H1 (cell line): ENCODE results near the gene COG7. TPM values are rescaled to one million over a fixed set of nuclear protein-coding genes. Genes with fewer than 3 reads are reported as not detected.

Experiments
- CTCF ChIA-PET: fragments of 300-600 bp; sonication (Branson Sonifier 250); formaldehyde crosslinking; loops from one replicate; lab custom pipeline; 2021; ENCODE audit not compliant: partially characterized antibody; lab: Charles Lee
- POLR2A ChIA-PET: fragments of 300-600 bp; sonication (Branson Sonifier 250); formaldehyde crosslinking; loops from one replicate; lab custom pipeline; 2021; ENCODE audit warnings: inconsistent platforms; ENCODE audit not compliant: partially characterized antibody; lab: Charles Lee
- DNase-seq, 2 experiments: peaks; one replicate each; pipeline versions ENCODE4 v3.0.0 to v3.0.0-alpha.2; 2010 to 2022; ENCODE audit warnings: low spot score in 2 of 2, low read depth in 1 of 2, mixed read lengths in 1 of 2
- FAIRE-seq: peaks from 2 replicates; lab custom pipeline; 2011; peaks lifted over from hg19 to GRCh38; lab: Jason Lieb, UNC
- H2AFZ ChIP-seq: 2 replicates; pipeline ENCODE4 v1.8.1; 2012; ENCODE audit warnings: low read length, inconsistent platforms
- H2AK5ac ChIP-seq: 2 replicates; pipeline ENCODE4 v1.6.1; 2013; ENCODE audit warnings: low read depth, low read length
- H2BK120ac ChIP-seq: replicated peaks from 2 replicates; pipeline ENCODE3; 2013; ENCODE audit warnings: low read depth, low read length, inconsistent platforms
- H2BK12ac ChIP-seq: 2 replicates; pipeline ENCODE4 v1.6.1; 2013; ENCODE audit warnings: low read depth, low read length
- H2BK15ac ChIP-seq: 2 replicates; pipeline ENCODE4 v1.6.1; 2013; ENCODE audit warnings: low read length
- H2BK20ac ChIP-seq: 2 replicates; pipeline ENCODE4 v1.6.1; 2013; ENCODE audit warnings: low read length
- H2BK5ac ChIP-seq: 2 replicates; pipeline ENCODE4 v1.6.1; 2013; ENCODE audit warnings: low read depth, low read length
- H3K14ac ChIP-seq: 2 replicates; pipeline ENCODE4 v1.6.1; 2013; ENCODE audit warnings: inconsistent platforms; ENCODE audit not compliant: insufficient read length
- H3K18ac ChIP-seq: 2 replicates; pipeline ENCODE4 v1.6.1; 2013; ENCODE audit warnings: low read length; ENCODE audit errors: extremely low read depth
- H3K23ac ChIP-seq: 2 replicates; pipeline ENCODE4 v1.6.1; 2013; ENCODE audit warnings: inconsistent platforms; ENCODE audit not compliant: insufficient read length
- H3K23me2 ChIP-seq: 2 replicates; pipeline ENCODE4 v1.6.1; 2013; ENCODE audit warnings: low read depth, low read length
- H3K27ac ChIP-seq: 2 replicates; pipeline ENCODE4 v1.6.1; 2011; ENCODE audit warnings: low read depth, low read length, inconsistent platforms
- H3K27me3 ChIP-seq, 4 experiments: replicated peaks in 1 of 4; 1 replicate in 1 of 4; 2 replicates in 3 of 4; pipeline versions ENCODE4 v1.6.1 to v1.8.1; 2011 to 2013; ENCODE audit warnings: low read length in 3 of 4, mild to moderate bottlenecking in 3 of 4, inconsistent platforms in 2 of 4, mixed read lengths in 2 of 4, moderate library complexity in 1 of 4; ENCODE audit not compliant: control insufficient read depth in 3 of 4, insufficient read depth in 3 of 4; ENCODE audit errors: extremely low read depth in 1 of 4
- H3K36me3 ChIP-seq, 4 experiments: 2 replicates each; pipeline versions ENCODE4 v1.6.1 to v1.8.1; 2011 to 2013; ENCODE audit warnings: mild to moderate bottlenecking in 4 of 4, low read length in 3 of 4, moderate library complexity in 2 of 4, control low read depth in 1 of 4, inconsistent platforms in 1 of 4; ENCODE audit not compliant: insufficient read depth in 4 of 4, control insufficient read depth in 2 of 4
- H3K4ac ChIP-seq: replicated peaks from 2 replicates; pipeline ENCODE3; 2013; ENCODE audit warnings: low read length, low read depth, mixed read lengths, inconsistent platforms; ENCODE audit not compliant: insufficient read length
- H3K4me1 ChIP-seq, 4 experiments: replicated peaks in 1 of 4; 1 replicate in 1 of 4; 2 replicates in 3 of 4; pipeline versions ENCODE4 v1.6.1 to v1.8.1; 2011 to 2013; ENCODE audit warnings: low read length in 3 of 4, inconsistent platforms in 2 of 4, mixed read lengths in 1 of 4; ENCODE audit not compliant: insufficient read depth in 4 of 4, control insufficient read depth in 3 of 4
- H3K4me2 ChIP-seq, 2 experiments: 2 replicates each; pipeline versions ENCODE4 v1.6.1 to v1.8.1; 2011 to 2013; ENCODE audit warnings: low read depth in 2 of 2, low read length in 2 of 2, control low read depth in 1 of 2, inconsistent platforms in 1 of 2, mild to moderate bottlenecking in 1 of 2; ENCODE audit not compliant: insufficient read depth in 1 of 2
- H3K4me3 ChIP-seq, 4 experiments: fragments of 200-600, 300-600 bp in 1 of 4; sonication (generic), shearing (Covaris generic), sonication (Bioruptor Twin) in 1 of 4; 2 replicates each; pipeline versions ENCODE4 v1.5.1 to v1.8.1; 2011 to 2016; ENCODE audit warnings: low read length in 4 of 4, low read depth in 3 of 4, control low read depth in 2 of 4, inconsistent platforms in 2 of 4, mild to moderate bottlenecking in 2 of 4, mixed read lengths in 1 of 4, moderate library complexity in 1 of 4; ENCODE audit not compliant: insufficient read depth in 2 of 4; ENCODE audit errors: extremely low read depth in 1 of 4
- H3K56ac ChIP-seq: replicated peaks from 2 replicates; pipeline ENCODE3; 2013; ENCODE audit warnings: low read depth, mild to moderate bottlenecking, mixed read lengths, low read length, inconsistent platforms; ENCODE audit not compliant: insufficient read length
- H3K79me1 ChIP-seq: 2 replicates; pipeline ENCODE4 v1.6.1; 2013; ENCODE audit warnings: low read depth, low read length, control low read depth
- H3K79me2 ChIP-seq, 2 experiments: 2 replicates each; pipeline versions ENCODE4 v1.6.1 to v1.8.1; 2012 to 2013; ENCODE audit warnings: low read length in 2 of 2, mild to moderate bottlenecking in 2 of 2, inconsistent platforms in 1 of 2; ENCODE audit not compliant: insufficient read depth in 2 of 2, control insufficient read depth in 1 of 2
- H3K9ac ChIP-seq, 4 experiments: replicated peaks in 1 of 4; 1 replicate in 1 of 4; 2 replicates in 3 of 4; pipeline versions ENCODE4 v1.6.1 to v1.8.1; 2011 to 2013; ENCODE audit warnings: low read depth in 3 of 4, low read length in 3 of 4, control low read depth in 2 of 4, mild to moderate bottlenecking in 2 of 4, moderate library complexity in 2 of 4, inconsistent platforms in 1 of 4; ENCODE audit errors: extremely low read depth in 1 of 4
- H3K9me3 ChIP-seq, 2 experiments: 2 replicates each; pipeline versions ENCODE4 v1.6.1 to v1.8.1; 2012 to 2013; ENCODE audit warnings: mild to moderate bottlenecking in 2 of 2, moderate library complexity in 2 of 2, control low read depth in 1 of 2, inconsistent platforms in 1 of 2, low read depth in 1 of 2, low read length in 1 of 2, mixed read lengths in 1 of 2; ENCODE audit not compliant: insufficient read depth in 2 of 2
- H4K20me1 ChIP-seq, 2 experiments: replicated peaks in 1 of 2; 2 replicates each; pipeline versions ENCODE3 to v1.8.1; 2011 to 2013; ENCODE audit warnings: inconsistent platforms in 2 of 2, low read length in 2 of 2, mild to moderate bottlenecking in 1 of 2; ENCODE audit not compliant: insufficient read depth in 2 of 2, control insufficient read depth in 1 of 2
- H4K5ac ChIP-seq: 2 replicates; pipeline ENCODE4 v1.6.1; 2013; ENCODE audit warnings: low read length, low read depth, mixed read lengths, inconsistent platforms; ENCODE audit not compliant: insufficient read length
- H4K8ac ChIP-seq: 2 replicates; pipeline ENCODE4 v1.8.0; 2013; ENCODE audit warnings: mild to moderate bottlenecking, moderate library complexity, low read length, inconsistent platforms; ENCODE audit not compliant: insufficient read depth; ENCODE audit errors: extremely low read depth
- H4K91ac ChIP-seq: replicated peaks from 2 replicates; pipeline ENCODE3; 2013; ENCODE audit warnings: low read length, mixed read lengths, inconsistent platforms; ENCODE audit not compliant: insufficient read length
- ATF2 ChIP-seq: IDR thresholded peaks from 2 replicates; pipeline ENCODE4 v1.6.1; 2012; ENCODE audit warnings: low read length, inconsistent platforms
- JUN ChIP-seq: IDR thresholded peaks from 2 replicates; pipeline ENCODE4 v1.6.1; 2011; ENCODE audit warnings: low read depth, mild to moderate bottlenecking, improper control_type of control experiment, low read length
- KDM1A ChIP-seq: fragments of 200-600, 300-600 bp; sonication (generic); IDR thresholded peaks from 2 replicates; pipeline ENCODE4 v1.7.1; 2016; ENCODE audit warnings: mild to moderate bottlenecking, low read length, borderline replicate concordance
- MAFK ChIP-seq: IDR thresholded peaks from 2 replicates; pipeline ENCODE4 v1.6.1; 2012; ENCODE audit warnings: low read depth, mild to moderate bottlenecking, improper control_type of control experiment, low read length
- POLR2A ChIP-seq, 2 experiments: IDR thresholded peaks; 1 replicate in 1 of 2; 2 replicates in 1 of 2; pipeline ENCODE4 v1.6.1; 2011; ENCODE audit warnings: low read depth in 2 of 2, low read length in 2 of 2, mild to moderate bottlenecking in 2 of 2; ENCODE audit errors: control extremely low read depth in 1 of 2
- RBBP5 ChIP-seq: IDR thresholded peaks from 2 replicates; pipeline ENCODE4 v1.7.1; 2012; ENCODE audit warnings: low read depth, mild to moderate bottlenecking, inconsistent platforms, low read length, moderate library complexity, borderline replicate concordance
- RNF2 ChIP-seq: fragments of 200-900, 300-1000 bp; sonication (generic); IDR thresholded peaks from 2 replicates; pipeline ENCODE4 v1.7.1; 2016; ENCODE audit warnings: borderline replicate concordance, low read depth, mild to moderate bottlenecking, antibody characterized with exemption, low read length; ENCODE audit not compliant: poor library complexity, severe bottlenecking; ENCODE audit errors: missing control alignments
- SIRT6 ChIP-seq: IDR thresholded peaks from one replicate; pipeline ENCODE4 v1.7.1; 2012; ENCODE audit warnings: low read length, inconsistent platforms
- TEAD4 ChIP-seq: IDR thresholded peaks from 2 replicates; pipeline ENCODE4 v1.6.1; 2012; ENCODE audit warnings: low read depth, low read length, inconsistent platforms, mixed read lengths
- WGBS, 2 experiments: shearing (Covaris generic) in 1 of 2; methylation state at CpG; one replicate each; pipeline versions ENCODE4 v1.1.6 to v1.1.7; 2013 to 2015; ENCODE audit warnings: low lambda C conversion rate in 2 of 2, mixed read lengths in 2 of 2, inconsistent platforms in 1 of 2, low coverage in 1 of 2, missing lambda C conversion rate in 1 of 2; ENCODE audit not compliant: insufficient replicate concordance in 2 of 2, insufficient coverage in 1 of 2, insufficient read length in 1 of 2; ENCODE audit errors: extremely low coverage in 1 of 2, missing lambda C conversion rate in 1 of 2; 5-methylcytosine and 5-hydroxymethylcytosine counted together
- polyA plus RNA-seq, 7 experiments: library from polyadenylated mRNA; depleted of rRNA in 3 of 7; stranded (reverse) in 5 of 7; unstranded in 2 of 7; fragments of >200 nt in 5 of 7; fragments of 200-250 nt in 2 of 7; gene quantifications; 1 replicate in 5 of 7; 2 replicates in 1 of 7; 4 replicates in 1 of 7; pipeline versions ENCODE4 v1.2.1 to v1.2.3, GENCODE V29; 2011 to 2013; ENCODE audit warnings: missing spikeins in 2 of 7, mixed read lengths in 2 of 7
- total RNA-seq: library from RNA; stranded (reverse); fragmentation: NEBNext Ultra II Directional; extraction: Animal tissue kit (Norgen Biotek cat#: 25700); gene quantifications from 2 replicates; pipeline ENCODE4 v1.2.1, GENCODE V29; 2021

Gene COG7
- total and polyA plus RNA-seq, 2 of the 8 experiments (the other 6 are each of a cell fraction or from before 2014, with no cell fraction given): 17.2 to 40.4 TPM

GRCh38 chr16:23378256-23378655 is 74.7 kb downstream of the COG7 start:
- H3K9ac ChIP-seq: no peak overlapping the region
- no peaks in the 10 kb centered on the region for H4K20me1 ChIP-seq
- H2AK5ac ChIP-seq: no peak overlapping the region
- H3K18ac ChIP-seq: no peak overlapping the region
- H3K79me2 ChIP-seq: no peaks in the 10 kb centered on the region
- no peaks in the 10 kb centered on the region for H3K79me1 ChIP-seq
- no peak overlapping the region for H2BK12ac ChIP-seq
- WGBS, 2 experiments: 88% methylated on average over 8 of the region's 8 CpGs; no CpG with 5 or more reads in 1 of the 2 experiments
- no peak overlapping the region for H3K27ac ChIP-seq
- no peak overlapping the region for H4K91ac ChIP-seq
- FAIRE-seq: no peak
- H3K23me2 ChIP-seq: no peaks in the 10 kb centered on the region; the same call in 1 of the 2 replicates
- H3K23ac ChIP-seq: no peak overlapping the region
- H3K56ac ChIP-seq: no peak overlapping the region
- TF ChIP-seq JUN (no peak), SIRT6 (no peak), ATF2 (no peak), RNF2 (no peak), RBBP5 (no peak), POLR2A (IDR thresholded peaks at IDR 0.05; ENCODE audit: control extremely low read depth in 1 of 2, low read depth in 2 of 2, low read length in 2 of 2) (no peak), TEAD4 (no peak), MAFK (no peak), KDM1A (no peak)
- no peak overlapping the region for H3K4me2 ChIP-seq
- H2BK15ac ChIP-seq: no peak overlapping the region
- POLR2A ChIA-PET: no interaction called here
- no peak overlapping the region for H2BK5ac ChIP-seq
- H4K8ac ChIP-seq: no peak overlapping the region
- no peaks in the 10 kb centered on the region for H3K36me3 ChIP-seq
- no peaks in the 10 kb centered on the region for H3K27me3 ChIP-seq
- H3K4me1 ChIP-seq: peaks cover 0 to 4% (median 1%) of the 10 kb centered on the region in 4 experiments; a peak in 2 of 7 replicates
- no peak overlapping the region for H4K5ac ChIP-seq
- no peak overlapping the region for H2AFZ ChIP-seq
- no peak overlapping the region for H2BK20ac ChIP-seq
- H3K4me3 ChIP-seq: no peak overlapping the region
- CTCF ChIA-PET: interaction anchor here (0.6 to 7.4 kb wide), 2 partner anchors 57 to 1695 kb away, joined by 5 to 44 read pairs; no protein-coding TSS in a partner anchor
- H2BK120ac ChIP-seq: no peak overlapping the region
- H3K14ac ChIP-seq: no peak overlapping the region
- no peak for DNase-seq
- no peak overlapping the region for H3K4ac ChIP-seq
- H3K9me3 ChIP-seq: no peaks in the 10 kb centered on the region
